NCI-H2196 (cell line): ENCODE measurements around the gene P4HB.

Experiments
- DNase-seq: peaks from one replicate; lab custom pipeline; 2025; ENCODE audit not compliant: unreplicated experiment; lab: John Stamatoyannopoulos, UW

Gene P4HB

DNA sequence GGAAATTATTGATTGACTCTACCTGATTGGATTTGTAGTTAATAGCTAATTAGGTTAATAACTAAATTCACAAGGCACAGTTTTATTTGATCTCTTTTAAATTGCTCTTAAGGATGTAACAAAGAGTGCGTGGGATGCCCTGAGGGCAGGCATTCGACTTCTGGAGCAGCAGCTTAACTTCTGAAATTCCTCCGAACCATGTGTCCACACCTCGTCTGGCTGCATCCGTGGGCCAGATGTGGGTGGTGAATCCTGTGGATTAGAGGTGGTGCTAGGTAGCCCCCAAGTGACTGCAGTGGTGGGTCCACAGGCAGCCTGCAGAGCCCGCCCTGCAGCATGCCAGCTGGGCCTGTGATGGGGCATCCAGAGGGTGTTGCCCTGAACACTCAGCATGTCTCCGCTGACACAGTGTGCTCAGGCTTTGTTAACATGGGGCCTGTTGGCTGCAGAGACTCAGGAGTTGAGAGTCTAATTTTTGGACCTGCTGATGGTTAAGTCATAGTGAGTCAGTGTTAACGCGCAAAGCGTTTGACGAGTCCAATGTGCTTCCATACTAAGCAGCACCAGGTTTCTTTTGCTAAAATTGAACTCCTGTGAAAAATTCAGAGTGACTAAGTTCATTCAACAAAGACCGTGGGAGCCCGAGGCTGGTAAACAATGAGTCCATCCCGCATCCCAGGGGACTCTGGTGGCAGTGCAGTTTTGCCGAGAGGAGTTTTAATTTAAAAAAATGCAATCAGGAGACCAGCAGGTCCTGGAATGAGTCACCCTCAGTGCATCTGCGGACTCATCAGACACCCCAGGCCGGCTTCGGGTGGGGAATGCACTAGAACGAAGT lies 37.9 kb upstream of the P4HB start:
- no peak for DNase-seq

DNA sequence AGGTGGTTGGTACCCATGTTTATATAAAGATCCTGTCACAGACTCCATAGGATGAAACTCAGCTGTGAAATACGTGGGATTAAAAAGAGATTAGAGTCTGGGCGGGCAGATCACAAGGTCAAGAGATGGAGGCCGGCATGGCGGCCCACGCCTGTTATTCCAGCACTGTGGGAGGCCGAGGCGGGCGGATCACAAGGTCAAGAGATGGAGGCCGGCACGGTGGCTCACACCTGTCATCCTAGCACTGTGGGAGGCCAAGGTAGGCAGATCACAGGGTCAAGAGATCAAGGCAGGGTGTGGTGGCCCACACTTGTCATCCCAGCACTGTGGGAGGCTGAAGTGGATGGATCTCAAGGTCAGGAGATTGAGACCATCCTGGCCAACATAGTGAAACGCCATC lies 35.1 kb upstream of the P4HB start:
- no peak for DNase-seq

DNA sequence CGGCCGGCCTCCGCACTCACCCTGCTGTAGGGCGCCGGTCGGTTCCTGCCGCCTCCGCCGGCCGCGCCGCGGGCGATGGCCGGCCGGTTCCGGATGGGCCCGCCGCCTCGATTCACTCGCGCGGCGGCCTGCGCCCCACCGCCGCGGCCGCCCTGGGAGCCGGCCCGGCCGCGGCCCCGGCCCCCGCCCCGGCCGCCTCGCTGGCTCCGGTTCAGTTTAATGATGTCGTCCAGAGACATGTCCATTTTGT lies 30.9 kb upstream of the P4HB start:
- no peak for DNase-seq

DNA sequence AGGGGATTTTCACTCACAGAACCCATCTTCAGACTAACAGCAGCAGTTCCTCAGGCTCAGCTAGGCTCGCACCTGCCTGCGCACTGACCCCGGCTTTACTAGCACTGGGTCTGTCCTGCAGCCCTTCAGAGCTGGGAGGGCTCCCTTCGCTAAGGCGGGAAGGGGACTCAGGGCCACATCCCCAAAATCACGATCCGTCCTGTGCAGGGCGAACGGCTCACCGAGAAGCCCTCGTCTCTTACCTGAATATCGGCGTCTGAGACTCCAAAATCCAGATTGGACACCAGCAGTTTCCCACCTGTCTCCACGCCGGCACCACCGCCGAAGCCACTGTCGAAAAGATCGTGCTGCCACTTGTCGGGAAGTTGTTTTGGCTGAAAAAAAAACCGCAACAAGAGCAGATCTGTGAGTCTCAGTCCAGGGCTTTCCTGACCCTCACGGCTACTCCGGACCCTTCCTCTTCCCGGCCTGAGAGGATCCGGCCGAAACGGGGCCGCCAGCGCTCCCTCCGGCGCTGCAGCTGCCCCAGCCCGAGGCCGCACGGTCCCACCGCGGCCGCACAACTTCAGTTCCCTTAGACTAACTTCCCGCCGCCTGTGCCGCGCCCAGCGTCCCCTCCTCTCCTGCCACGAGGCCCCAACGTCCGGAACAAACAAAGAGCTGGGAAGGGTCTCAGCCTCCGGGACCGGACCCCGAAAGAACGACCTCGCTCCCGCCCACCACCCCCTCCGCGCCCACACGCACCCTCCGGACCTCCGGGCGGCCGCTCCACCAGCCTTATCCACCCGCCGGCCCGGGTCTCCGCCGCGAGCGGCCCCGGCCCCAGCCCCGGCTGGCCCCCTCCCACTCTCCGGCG lies 30.3 kb upstream of the P4HB start:
- no peak for DNase-seq

DNA sequence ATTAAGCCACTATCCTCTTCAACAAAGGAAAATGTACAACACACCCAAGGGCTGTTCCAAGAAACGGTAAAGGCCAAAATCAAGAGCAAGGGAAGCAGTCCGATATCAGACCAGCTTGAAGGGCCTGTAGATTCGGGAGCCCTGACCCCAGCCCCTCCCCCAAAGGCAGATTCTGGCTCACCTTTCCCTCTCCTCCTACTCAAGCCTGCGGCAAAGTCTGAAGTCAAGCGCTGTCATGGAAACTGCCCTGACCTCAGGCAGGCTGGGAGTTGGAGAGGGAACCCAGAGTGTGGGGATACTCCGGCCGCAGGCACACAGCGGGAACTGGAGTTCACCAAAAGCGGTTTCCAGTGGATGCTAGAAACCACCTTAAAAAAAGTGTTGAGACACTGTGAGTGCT lies 29.3 kb upstream of the P4HB start:
- no peak for DNase-seq

DNA sequence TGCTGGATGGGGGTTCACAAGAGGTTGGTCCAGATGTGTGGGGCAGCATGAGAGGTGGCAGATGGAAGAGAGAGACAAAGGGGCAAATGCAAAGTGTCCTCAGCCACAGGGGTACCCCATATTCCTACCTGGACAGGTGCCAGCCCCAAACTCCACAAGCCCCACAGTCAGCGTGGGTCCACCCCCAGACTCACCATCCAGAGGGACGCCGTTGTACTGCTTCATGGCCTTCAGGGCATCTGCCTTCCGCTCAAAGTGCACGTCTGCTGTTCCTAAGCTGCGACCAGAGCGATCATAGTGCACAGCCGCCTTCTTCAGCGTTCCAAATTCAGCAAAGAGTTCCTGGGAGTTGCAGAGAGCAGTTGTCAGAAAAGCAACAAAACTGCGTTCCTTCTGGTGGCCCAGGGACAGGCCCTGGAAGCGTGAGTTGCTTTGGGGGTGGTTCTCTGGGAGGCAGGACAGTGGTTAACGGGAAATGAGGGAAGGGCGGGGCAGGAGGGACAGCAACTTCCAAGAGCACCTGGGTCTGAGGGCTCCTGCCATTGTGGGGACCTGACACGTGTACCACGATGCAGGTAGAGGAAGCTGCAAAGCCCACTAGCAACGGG lies 28.8 kb upstream of the P4HB start:
- DNase-seq, result no peak

DNA sequence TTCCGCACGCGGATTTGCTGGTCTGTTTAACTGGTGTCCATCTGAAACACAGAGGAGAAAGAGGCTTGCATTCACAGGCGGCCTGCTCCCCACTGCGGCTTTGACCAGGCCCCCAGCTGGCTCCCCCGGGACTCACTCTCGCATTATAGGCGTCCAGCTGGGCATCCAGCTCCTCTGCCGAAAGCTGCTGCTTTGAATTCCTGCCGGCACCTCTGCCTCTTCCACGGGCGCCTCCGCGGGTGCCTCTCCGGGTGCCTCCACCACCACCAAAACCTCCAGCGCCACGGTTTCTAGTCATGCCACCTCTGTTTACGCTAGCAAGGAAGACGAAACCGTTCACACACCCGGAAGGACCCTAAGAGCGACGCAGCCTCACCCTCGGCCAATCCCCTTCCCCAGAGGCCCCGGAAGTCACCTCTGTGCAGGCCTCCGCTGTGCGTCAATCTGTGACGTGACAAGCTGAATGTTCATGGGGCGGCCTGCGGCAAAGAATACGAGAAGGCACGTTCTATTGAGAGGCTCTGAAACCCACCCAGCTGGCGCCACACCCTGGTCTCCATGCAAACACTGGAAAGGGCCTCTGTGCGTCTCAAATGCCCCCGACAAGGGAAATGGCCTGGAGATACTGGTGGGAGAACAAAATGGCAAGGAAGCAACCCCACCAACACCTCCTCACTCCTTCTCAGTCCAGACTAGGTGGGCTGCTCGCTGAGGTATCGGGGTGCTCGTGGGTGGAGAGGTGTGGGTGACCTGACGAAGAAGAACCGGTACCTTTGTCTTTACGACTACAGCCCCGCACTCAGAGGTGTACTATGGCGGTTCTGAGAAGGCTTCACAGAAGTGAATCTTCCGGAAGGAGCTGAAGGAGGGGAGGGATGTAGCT lies 28.0 kb upstream of the P4HB start:
- DNase-seq, result no peak

DNA sequence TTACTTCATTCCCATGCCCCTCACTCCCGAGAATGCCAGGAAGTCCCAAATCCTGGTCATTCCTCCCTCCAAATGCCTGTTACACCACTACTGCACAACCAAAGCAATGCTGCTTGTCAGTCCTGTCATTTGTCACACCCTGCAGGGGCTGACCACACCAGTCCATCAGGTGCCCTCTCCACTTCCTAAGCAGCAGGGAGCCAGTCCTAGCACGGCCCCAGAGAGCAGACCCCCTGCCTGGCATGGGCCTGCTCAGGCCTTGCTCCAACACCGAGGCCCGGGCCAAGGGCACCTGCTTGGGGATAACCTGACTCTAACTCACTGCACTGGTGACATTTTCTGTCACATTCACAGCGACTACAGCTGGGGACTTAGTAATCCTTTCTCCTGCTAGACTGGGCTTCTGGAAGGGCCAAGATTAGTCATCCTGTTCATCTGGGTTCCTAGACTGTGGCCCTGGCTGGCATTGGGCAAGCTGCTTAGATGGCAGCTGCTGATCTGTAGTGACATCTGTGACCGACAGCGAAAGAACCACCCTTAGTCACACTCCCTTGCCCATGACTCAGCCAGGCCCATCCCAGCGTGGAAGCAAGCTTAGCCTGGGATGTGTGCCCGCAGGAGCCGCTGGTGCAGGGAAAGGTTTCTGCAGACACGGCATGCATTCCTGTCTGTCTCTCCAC lies 25.7 kb upstream of the P4HB start:
- DNase-seq, result no peak

DNA sequence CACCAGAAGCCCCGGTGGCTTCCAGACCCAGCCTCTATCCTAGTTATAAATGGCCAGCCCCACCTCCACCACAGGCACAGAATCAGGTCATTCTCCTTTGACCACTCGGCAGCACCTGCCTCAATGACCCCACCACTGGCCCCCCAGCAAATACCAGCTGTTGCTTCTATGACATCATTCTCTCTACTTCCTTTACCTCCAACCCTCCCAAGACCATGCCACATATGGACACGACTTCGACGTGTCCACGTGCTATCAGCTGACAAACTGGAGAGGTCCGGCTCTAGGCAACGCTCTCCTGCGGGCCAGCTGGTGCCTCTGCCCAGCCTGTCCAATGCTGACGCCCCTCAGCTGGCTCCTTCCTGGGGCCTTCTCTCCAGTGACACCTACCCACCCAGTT lies 25.1 kb upstream of the P4HB start:
- no peak for DNase-seq

DNA sequence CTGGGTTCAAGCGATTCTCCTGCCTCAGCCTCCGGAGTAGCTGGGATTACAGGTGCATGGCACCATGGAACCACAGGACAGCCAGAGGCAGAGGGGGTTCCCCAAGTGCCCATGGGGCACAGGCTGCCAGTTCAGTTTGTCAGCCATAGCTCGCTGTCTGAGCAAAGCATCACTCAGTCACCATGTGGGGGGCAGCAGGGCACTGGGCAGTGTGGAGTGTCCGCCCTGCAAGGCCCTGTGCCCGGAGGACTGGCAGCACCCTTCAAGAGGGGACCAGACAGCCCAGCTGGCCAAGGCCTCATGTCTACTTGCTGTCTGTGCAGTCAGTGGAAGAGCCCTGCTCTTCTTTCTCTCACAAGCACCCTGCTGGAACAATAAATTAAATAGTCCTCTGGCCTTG lies 24.6 kb upstream of the P4HB start:
- DNase-seq, result no peak

DNA sequence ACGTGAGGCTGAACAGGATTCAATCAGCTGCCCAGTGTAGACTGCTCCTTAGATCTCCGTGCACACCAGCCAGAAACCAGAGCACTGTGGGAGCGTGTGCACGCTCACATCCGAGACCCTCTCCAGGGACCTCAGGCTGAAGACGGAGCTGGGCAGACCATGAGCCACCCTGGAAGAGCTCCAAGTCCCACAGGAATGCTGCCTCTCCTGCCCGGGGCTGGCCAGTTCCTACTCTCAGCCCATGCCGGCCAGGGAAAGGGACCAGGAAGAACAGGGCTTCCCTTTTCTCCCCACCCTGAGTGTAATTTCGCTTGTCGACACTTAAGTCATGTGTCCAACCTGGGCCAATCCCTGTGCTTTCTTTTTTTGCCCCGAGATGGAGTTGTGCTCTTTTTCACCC lies 24.2 kb upstream of the P4HB start:
- no peak for DNase-seq

DNA sequence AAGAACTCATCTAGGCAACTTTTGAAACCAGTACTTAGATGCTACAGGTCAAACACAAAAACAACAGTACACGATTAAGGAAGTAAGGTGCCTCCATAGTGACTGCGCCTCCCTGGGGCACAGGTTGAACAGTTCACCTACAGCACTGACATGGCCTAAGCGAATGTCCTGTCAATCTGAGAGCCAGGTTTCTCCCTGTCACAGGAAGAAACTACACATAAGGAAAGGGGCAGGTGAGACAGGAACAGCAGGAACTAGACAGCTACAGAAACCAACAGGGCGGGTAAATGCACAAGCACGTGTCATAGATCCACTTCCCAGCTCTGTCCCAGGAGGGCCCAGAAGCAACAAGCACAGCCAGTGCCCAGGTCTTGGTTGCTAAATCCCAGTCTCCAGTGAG lies 18.8 kb upstream of the P4HB start:
- no peak for DNase-seq

DNA sequence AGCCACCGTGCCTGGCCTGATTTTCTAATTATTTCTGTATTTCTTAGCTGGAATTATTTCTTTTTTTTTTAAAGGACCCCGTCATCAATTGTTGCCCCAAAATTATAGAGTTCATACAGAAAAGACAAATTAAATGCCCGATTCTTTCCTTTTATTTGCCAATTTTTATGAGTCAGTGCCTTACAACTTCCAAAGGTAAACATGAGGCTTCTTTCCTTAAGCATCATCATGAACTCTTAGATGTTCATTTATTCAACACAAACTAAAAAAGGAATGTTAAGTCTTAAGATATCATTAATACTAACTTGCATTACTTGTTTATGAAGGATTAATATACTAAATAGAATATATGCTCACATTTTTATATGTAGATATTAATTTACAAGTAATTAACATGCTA lies 18.0 kb upstream of the P4HB start:
- no peak for DNase-seq

DNA sequence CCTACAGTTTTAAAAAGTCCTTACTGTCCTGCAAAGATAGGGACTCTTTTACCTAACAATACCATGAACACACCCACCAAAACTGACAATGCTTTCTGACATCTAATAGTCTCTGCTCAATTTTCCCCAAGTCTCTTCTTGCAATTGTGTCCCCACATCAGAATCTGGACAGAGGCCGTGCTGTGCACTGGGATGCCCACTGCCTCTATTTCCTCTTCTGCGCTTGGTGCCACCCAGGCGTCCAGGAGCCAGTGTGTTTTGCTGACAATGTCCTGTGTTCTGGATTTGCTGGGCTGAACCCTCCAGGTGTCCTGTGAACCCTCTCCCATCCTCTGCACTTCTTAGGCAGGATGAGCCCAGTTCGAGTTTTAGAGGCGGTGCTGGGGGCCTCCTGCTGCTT lies 17.2 kb upstream of the P4HB start:
- no peak for DNase-seq

DNA sequence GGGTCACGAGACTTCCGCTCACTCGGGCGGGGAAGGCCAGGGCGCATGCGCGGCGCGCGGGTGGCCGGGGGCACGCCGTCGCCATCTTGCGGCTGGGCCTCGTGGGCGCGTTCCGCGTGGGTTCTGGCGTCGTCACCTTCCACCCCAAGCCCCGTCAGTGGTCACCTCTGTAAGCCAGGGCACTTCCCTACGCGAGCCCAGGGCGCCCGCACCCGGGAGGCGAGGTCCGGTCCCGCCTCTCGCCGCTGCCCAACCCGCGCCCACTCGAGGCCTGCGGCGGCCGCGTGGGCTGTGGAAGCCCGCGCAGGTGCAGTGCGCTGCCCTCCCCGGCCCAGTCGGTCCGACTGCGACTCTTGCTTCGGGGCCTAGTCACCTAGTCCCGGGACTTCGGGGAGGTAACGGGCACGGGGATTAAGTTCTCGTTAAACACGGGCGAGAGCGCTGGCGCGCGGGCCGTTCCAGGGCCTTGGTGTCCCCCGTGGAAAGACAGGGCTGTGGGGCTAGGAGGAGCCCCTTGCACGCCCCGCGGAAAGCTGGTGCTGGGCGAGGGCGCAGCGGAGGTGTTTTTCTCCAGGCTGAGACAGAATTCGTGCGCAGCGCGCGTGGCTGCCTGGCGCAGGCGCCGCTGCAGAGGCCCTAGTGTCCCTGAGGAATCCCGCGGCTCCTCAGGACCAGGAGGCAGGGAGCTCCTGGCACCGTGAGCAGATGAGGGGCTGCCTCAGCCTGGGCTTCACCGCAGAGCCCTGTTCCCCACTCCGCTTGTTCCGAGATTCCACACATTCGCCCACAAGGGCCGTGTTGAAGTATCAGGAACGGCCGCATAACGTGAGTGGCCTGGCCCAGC lies 11.3 kb upstream of the P4HB start:
- DNase-seq, result peak; percentile 98

DNA sequence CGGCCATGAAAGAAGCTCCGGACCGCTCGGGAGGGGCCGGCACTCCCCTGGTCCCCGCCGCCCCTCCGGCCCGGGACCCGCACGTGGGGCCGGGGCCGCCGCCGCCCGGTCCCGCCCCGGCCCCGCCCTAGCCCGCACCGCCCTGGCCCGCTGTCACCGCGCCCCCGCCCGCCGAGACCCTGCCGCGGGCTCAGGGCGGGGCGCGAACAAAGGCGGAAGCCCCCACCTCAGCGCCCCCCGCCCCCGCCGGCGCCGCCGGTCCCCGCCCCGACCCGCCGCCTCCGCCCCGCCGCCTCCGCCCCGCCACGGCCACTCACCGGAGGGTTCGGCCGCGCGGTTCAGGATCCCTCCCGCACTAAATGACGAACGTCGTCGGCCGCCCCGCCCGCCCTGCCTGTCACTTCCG lies 10.6 kb upstream of the P4HB start, which contains the start of gene ARHGDIA:
Gene ARHGDIA (minus strand): TSS at position 357 of the 406 bp plus-strand sequence. CDS start 1,407 bp downstream, outside the sequence.
- no peak for DNase-seq

DNA sequence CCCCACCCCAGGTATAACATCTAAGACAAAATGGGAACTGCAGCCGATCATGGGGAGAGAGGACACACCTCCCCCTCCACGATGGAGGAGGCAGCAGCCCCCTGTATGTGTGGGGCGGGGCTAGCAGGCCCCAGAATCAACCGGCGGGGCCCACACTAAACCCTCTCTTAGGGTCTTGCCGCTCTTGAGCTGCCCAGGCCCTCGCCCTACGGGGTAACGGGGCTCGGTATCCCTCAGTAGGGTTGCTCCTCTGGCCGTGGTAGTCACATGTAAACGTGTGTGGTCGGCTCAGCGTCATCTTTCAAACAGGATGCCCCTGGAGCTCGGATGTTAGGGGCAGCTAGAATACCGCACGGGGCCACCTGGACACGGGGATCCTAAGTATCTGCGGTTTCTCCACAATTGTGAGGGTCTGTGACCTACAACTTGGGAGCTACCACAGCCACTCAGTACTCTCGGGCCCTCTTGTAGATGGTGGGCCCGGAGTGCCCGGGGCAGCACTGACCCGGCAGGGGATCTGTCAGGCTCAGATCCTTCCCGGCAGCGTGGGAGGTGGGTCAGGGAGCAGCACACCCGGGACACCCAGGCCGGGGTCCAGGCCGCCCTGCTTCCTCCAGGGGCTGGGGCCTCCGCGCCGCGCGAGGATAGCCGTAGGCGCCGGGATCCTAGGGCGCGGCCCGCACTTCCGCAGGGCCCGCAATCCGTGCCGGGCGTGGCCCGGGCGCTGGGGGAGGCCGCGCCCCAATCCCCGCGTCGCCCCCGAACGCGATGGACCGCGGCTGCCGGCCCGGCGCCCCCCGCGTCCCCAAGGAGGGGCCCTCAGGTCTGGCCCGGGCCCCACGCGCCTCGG lies 10.0 kb upstream of the P4HB start:
- no peak for DNase-seq

DNA sequence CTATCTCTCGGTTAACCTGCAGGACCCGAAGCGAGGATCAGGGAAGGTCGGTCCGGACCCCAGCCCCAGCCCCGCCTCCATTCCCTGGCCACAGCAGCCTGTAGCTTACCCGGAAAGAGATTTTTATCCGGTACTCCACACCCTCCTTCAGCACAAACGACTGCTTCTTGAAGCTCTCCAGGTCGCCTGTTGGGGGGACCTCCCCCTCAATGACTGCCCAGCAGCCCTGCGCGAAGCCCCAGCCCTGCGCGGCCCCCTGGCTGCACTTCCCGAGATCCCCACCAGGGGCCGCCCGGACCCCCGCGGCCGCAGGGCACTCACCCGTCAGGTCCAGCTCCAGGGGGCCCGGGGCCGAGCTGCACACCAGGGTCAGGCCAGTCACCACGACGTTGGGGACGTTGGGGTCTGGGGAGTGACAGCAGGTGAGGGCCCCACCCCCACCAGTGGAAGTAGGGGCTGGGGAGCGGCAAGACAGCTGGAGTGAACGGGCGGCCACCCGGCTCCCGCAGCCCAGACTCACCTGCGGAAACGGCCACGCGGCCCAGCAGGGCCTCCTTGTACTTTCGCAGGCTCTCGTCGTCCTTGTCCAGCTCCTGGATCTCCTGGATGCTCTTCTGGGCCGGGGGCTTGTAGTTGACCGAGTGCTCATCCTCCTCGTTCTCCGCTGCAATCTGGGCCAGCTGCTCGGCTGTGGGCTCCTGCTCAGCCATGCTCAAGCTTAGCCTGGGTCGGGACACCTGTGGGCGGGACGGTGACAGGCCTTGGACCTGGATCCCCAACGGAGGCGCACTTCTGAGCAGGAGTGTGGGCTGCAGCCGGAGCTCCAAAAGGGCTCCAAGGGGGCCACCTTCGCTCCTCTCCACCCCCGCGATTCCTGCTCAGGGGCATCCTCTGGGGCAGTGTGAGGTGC lies 9.1 kb upstream of the P4HB start:
- no peak for DNase-seq
